Frontal cortex (tissue), 4 donors: ENCODE results near the gene DIS3. TPM values are rescaled to one million over a fixed set of nuclear protein-coding genes. Genes with fewer than 3 reads are reported as not detected.
"Not testable (repeated sequence)": the region's sequence is repeated elsewhere in the genome, so short reads cannot be mapped to it uniquely, and the experiment has no call there.

Experiments used
- DNase-seq, 2 donors: peaks; one replicate each; pipeline ENCODE4 v3.0.0; 2012; ENCODE audit warnings: low spot score in 2 of 2
- FAIRE-seq: peaks from 2 replicates; lab custom pipeline; 2012; peaks lifted over from hg19 to GRCh38; lab: Jason Lieb, UNC
- small RNA-seq: library from RNA; depleted of rRNA; stranded (forward); fragments of <200 nt; gene quantifications from one replicate; pipeline ENCODE3, GENCODE V24; 2014
- total RNA-seq: library from RNA; depleted of rRNA; stranded (reverse); fragments of >200 nt; gene quantifications from one replicate; pipeline ENCODE4 v1.2.3, GENCODE V29; 2014
- donor health status: control.
- donor health status: control.
- donor health status: control.

DIS3 gene
- total RNA-seq, 1 donor from 2014 or later = 32.6 TPM

DNA sequence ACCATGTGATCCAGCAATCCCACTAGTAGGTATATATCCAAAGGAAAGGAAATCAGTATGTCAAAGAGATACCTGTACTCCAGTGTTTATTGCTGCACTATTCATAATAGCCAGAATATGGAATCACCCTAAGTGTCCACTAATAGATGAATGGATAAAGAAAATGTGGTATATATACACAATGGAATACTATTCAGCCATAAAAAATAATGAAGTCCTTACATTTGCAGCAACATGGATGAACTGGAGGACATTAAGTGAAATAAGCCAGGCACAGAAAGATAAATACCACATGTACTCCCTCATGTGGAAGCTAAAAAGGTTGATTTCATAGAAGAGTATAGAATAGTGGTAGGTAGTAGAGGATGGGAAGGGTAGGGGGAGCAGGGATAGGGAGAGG, 30.5 kb downstream of the DIS3 start:
- no peak for DNase-seq
- no peak for FAIRE-seq

DNA sequence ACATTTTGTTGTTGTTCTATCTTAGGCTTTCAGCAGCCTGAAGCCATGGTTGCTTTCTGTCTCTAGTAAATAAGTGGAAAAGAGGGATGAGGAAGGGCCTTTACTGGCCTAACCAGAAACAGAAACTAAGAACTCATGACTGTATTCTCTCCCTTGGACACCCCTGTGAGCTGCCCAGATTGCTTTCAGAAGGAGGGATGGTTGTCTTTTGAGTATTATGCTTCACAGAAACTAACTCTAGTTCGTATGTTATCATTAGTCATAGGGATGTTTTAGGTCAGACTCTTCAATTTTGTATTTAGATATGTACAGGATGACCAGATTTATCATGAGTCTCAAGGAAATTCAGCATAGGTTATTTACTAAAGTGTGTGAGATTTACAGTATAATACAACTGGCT, 36.4 kb downstream of the DIS3 start:
- FAIRE-seq (no peak), DNase-seq (no peak)

DNA sequence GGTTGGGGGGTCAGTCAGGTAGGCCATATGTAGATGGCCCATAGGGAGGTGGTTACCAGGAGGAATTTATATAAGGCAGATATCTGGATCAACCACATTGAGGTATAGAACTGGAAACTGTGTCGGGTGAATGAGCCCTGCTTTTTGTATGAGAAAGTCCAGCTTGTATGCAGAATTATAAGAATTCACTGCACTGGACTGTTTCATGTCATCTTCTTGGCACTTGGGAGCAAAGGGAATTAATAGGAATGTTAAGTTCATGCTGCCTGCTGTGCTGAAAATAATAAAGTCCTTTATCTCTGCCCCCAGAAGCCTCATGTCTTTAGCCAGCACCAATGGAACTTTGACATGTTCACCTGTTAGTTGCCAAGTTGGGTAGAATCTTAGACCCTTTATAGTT, 41.7 kb downstream of the DIS3 start:
- FAIRE-seq (no peak), DNase-seq (no peak)

DNA sequence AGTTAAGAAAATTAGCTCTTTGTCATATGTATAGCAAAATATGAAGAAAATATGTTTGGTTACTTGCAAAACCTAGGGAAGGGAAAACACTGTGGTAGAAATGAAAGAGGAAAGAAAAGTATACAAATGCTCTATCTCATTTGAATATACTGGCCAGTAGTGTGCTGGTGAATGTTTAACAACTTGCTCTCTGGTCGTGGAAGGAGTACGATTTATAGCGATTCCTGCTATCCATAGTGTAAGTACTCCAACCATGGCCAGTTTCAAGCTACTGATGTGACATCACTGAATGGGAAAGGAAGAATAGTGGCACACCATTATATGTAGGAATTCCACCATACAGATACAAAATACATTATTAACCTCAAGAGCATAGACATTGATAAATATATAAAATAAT, 44.7 kb downstream of the DIS3 start:
- DNase-seq (no peak), FAIRE-seq (no peak)

DNA sequence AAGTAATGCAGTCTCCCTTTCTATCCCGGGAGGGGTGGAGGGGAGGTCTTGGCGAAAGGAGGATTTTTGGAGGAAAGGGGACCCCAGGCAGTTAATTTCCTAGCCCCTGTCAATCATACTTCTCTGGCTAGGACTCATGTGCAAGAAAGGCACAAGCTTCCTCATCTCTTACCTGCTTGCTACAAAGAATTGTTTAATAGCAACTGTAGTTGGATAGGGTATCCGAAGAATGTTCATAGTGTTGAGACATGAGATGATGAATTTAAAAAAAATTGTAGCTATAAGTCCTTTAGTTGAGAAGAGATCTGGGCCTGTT, 53.5 kb downstream of the DIS3 start:
- FAIRE-seq (no peak), DNase-seq (no peak)

DNA sequence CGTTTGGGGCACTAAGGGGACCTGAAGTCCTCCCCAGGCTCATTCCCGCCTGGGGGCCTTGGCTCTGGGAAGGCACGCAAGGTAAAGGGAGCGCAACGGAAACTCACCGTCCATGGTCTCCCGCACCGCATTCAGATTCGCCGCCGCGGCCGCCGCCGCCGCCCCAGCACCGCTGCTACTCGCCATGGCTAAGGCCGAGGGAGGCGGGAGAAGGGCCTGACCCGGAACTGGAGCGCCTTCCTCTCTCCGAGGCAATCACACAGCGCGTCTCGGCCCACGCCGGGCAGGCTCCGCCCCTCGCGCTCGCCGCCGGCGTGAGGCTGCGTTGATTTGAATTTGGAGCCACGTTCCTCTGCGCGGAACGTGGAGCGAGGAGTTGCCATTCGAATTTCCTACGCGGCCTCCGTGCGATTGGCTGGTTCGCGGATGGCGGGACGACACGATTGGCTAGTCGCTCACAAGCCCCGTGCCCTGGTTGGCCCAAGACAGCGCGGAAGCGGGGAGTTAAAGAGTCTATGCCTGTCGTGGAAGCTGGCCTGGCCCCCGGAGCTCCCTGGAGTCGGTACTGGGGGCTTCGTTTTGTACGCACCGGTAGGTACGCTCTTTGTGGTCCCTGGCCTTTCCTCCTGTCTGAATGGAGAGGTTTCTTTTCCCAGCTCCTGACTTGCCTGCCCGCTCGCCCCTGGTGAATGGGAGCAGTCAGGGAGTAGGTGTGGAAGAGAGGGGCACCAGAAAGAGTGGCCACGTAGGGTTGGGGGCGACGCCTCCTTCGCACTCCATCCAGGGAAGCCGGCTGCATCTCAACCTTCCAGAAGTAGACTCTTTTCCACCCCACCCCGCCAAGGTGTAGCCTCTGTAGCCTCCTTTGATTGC, 54.0 kb downstream of the DIS3 start, which contains the start of the genes BORA and MZT1:
Gene BORA, plus strand, starts transcription at position 507 of the 873 bp plus-strand sequence. CDS start 1,018 bp downstream, outside the sequence.
Gene MZT1, minus strand, starts transcription at position 213 of the 873 bp plus-strand sequence. Its CDS starts 27 bp downstream, at position 186.
- peak; percentile 78 to 80 for DNase-seq
- no peak for FAIRE-seq

DNA sequence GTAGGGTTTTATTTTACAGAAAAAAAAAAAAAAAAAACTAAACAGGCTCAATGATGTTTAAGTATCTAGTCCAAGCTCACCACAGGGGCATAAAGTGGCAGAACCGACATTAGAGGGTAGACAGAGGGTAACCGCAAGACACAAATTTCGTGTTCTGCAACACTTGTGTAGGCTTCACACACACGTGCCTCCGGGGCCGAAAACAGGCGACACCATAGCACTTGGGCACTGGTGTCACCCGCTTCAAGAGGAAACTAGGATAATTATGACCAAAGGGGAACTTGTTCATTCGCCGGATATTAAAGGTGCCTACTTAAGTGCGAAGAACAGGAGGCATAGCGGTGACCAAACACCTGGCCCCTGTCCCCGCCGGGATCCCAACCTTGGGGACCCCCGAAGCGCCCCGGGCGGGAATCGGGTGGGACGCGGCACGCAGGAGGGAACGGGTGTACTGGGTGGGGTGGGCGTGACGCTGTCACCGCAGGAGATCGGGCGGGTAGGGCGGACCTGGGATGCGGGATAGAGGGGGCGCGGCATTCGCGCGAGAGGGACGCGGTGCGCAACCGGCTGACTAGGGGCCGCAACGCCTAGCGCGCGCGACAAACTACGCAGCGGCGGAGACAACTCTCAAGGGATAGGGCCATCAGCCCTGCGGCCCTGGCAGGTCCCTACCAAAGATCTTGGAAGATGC, 54.8 kb downstream of the DIS3 start:
- FAIRE-seq = no peak
- peak in 1 of 2 donors; percentile 2 for DNase-seq

DNA sequence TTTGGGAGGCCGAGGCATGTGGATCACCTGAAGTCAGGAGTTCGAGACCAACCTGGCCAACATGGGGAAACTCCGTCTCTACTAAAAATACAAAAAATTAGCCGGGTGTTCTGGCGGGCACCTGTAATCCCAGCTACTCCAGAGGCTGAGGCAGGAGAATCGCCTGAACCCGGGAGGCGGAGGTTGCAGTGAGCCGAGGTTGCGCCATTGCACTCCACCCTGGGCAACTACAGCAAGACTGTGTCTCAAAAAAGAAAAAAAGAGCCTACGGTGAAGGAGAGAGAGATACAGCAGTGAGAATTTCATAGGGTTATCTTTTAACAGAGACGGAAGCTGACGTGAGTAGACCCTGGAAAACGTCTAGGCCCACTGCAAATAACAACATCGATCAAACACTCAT, 55.5 kb downstream of the DIS3 start:
- not testable (repeated sequence) for FAIRE-seq, DNase-seq

DNA sequence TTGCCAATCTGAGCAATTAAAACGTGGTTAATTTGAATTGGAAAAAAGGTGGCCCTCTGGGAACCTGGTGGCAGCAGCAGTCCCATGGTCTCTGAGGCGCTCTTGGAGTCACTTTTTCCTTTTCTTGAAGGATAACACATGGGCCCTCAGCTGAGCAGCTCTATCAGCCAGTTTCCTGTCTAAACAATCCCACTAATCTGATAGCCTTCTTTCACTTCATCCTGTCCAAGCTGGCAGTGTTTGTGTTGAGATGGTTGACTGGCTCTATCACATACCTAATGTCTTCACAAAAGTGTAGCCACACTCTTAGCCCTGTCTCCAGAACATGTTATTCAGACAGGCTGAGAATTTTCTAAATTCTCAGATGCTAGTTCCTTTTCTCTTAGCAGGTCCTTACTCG, 64.9 kb downstream of the DIS3 start:
- no peak for DNase-seq
- FAIRE-seq = no peak

Small RNA genes within 50 kb of the gene (small RNA-seq; reads per million reads assigned to genes)
- not detected for gene RNU6-80P

Other genes starting within 250 kb of the DIS3 start
- gene MZT1, start 54.3 kb downstream of the DIS3 start, total RNA-seq = 38.3 TPM
- gene BORA, start 54.0 kb downstream of the DIS3 start, total RNA-seq = 1.6 TPM
- gene PIBF1, start 233 bp upstream of the DIS3 start, total RNA-seq = 34.6 TPM